ENCODE measurements around the gene GCC1.

Gene GCC1, protein sequence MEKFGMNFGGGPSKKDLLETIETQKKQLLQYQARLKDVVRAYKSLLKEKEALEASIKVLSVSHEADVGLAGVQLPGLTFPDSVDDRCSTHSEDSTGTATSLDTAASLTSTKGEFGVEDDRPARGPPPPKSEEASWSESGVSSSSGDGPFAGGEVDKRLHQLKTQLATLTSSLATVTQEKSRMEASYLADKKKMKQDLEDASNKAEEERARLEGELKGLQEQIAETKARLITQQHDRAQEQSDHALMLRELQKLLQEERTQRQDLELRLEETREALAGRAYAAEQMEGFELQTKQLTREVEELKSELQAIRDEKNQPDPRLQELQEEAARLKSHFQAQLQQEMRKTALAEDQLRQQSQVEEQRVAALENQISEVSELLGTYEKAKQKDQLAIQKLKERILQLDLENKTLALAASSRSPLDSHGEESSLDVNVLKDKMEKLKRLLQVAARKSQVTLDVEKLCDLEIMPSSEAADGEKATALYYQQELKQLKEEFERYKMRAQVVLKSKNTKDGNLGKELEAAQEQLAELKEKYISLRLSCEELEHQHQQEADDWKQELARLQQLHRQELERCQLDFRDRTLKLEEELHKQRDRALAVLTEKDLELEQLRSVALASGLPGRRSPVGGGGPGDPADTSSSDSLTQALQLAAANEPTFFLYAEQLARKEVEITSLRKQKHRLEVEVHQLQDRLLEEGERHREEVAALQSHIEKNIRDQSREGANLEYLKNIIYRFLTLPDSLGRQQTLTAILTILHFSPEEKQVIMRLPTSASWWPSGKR

DNA sequence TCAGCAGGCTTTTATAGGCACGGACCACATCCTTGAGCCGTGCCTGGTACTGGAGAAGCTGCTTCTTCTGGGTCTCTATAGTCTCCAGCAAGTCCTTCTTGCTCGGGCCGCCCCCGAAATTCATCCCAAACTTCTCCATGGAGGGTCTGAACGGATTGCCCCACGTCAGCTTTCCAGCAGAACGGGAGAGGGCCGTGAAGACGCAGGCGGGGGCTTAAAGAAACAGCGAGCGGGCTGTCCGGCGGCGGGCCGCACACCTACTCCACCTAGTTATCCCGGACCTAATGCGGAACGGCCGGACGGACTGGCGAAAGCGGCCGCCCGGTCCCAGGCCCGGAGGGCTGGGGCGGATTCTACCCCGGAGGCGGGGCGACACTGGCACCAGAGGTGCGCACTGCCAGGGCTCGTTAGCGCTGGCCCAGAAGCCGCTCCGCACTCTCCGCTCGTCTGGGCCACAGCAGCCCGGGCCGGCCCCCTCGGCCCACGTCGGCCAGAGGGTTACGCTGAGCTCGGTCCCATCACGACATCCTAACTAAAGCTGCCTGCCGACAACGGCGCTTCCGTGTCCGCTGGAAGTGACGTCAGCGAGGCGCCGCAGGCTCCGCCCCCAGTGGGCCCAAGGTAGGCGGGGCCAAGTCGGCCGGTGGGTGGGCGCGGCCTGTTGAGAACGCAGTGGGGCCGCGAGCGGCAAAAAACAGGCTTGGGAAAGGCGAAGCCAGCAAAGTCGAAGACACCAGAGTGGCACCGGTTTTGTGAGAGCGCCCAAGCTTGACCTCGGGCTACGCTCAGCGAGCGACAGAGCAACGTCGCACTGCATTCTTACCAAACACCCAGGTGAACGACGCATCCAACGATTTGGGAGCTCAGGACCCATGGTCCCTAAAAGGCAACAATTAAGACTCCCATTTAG is at the start of gene GCC1:
GCC1 (minus strand) TSS at position 553 of the 910 bp plus-strand sequence; CDS start at position 139, 414 bp downstream.
- FAIRE-seq: no peak

DNA sequence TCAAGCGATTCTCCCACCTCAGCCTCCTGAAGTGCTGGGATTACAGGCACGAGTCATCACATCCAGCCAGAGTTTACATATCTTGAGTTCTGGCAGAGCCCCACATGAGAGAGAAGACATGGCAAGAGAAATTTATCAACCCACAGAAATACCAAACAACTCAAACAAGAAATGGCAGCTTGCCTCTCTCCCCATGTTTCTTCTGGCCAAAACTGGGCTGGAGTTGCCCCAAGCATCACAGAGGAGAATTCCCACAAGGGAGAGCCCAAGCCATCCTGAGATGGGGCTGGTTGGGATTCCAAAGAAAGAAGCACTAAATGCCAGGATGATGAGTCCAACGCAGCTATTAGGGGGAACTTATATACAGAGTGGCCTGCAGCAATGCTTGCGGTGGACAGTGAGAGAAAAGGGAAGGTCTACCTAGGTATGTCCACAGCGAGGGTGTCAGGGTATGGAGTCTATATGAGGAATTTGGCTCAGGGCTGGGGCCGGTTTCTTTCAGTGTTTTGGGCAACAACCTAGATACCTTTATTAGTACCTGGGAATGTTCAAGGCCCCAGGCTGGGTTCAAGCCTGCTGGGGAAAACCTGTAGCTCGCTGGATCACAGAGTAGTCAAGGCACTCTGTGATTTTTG is 47.0 kb upstream of the GCC1 start:
- no peak for FAIRE-seq

DNA sequence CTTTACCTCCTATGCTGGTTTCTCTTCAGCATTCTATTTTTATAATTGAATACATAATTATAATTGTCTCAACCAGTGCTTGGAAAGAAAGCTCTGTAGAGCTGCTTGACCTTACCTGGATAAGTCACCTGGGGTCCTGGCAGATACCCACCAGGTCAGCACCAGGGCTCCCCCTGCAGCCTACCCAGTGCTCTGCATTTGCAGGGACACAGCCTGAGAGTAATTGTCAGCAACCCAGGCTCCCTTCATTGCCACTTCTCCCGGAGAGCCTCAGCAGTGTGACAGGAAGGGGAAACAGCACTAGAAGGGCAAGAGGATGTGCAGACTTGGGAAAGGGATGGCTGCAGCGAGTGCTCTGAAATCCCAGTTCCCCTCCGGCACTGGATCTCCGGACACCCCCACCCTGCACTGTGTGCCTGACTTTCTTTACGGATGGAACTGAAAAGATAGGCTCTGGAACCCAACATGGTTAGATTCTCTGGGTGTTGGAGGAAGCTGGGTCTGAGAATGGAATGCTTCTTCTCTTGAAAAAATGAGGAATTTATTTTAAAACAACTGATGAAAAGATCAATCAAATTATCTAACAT is 44.0 kb upstream of the GCC1 start:
- no peak for FAIRE-seq

DNA sequence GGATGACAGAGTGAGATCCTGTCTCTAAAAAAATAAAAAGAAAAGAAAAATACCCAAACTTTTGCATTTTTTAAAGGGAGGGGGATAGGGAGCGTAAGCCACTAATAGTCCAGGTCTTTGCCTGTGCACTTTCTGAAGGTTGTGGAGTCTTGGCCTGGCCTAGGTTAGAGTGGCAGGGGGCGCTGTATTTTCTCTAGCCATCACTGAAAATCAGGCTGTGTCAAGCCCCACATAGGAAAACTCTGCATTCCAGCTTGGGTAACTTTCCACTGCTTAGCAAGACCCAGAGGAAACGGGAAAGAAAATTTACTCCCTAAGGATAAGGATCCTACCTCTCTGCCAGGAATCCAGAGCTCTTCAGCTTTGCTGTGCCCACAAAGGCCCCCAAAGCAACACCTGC is 43.0 kb upstream of the GCC1 start:
- FAIRE-seq: no peak

DNA sequence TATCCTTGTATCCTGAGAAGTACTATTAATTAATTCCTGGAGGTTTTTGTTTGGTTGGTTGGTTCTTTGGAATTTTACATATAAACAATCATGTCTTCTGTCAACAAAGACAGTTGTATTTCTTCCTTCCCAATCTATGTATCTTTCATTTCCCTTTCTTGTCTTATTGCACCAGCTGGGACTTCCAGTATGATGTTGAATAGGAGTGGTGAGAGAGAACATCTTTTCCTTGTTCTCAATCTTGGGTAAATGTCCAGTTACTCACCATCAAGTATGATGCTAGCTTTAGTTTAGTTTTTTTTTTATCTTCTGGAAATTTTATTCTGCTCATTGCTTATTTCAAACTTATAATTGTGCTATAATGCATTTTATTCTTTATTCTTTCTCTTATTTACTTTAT is 39.9 kb upstream of the GCC1 start:
- FAIRE-seq: no peak

DNA sequence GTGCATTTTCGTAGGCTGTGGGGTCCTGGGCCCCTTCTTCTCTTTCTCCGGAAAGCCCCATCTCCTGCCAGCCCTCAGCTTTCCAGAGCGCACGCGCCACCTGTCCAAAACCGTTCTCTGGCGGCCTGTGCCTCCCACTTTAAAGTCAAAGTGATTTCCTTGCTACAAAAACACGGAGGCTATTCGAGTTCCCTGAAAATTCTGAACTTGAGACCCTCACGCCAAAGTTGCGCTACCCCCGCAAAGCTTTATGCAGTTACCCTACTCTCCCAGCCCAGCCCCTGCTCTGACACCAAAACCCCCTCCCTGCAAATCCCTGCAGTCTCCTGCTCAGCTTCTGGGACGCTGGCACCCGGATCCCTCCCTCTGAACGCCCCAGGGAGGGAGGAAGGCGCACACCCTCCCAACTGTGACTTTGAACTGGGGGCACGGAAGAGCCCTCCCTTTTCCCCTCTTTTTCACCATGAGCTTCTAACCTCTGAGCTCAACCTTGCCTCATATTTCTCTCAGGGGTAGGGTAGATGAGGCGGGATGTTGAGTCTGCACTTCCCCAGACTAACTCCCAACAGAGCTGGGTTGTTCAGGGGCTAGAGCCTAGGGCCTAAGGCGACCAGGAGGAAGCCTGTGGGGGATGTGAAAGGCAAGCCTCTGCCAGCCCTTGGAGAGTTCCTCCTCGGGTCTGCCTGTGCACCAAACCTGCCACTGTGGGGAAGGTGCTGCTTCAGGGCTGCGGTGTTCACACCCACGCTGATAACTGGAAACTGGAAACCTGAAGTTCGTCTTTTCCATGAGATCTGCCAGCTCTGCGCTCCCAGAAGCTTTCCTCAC is 35.2 kb upstream of the GCC1 start:
- FAIRE-seq: no peak

DNA sequence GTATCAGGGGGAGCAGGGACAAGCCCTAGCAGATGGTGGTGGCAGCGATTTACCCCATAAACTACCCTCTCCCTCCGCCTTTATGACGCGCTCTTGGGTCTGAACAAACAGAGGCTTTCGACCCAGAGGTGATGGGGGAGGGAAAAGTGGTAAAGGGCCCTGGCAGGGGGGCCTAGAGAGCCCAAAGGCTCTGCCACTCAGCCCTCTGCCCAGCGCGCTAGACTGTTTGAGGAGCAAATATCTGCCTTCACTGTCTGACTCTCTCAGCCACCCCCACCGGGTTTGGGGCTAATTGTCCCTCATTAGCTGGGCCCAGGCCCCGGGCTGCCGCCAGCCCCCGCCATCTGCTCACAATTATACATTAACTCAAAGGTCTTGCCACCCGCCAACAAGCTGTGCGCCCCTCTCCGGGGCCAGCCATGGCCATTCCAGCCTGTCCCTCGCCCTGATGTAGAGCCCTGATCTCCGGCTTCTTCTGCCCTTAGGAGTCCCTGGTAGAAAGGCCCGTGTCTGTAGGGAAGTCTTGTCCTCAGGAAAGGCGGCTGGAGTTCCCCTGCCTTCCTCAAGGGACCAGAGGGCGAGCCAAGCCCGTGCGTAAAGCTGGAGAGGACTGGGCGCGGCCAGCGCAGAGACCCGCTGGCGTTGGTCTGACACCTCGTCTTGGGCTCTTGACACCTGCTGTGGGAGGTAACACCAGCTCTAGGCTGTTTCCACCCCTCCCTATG is 34.4 kb upstream of the GCC1 start:
- FAIRE-seq: no peak

DNA sequence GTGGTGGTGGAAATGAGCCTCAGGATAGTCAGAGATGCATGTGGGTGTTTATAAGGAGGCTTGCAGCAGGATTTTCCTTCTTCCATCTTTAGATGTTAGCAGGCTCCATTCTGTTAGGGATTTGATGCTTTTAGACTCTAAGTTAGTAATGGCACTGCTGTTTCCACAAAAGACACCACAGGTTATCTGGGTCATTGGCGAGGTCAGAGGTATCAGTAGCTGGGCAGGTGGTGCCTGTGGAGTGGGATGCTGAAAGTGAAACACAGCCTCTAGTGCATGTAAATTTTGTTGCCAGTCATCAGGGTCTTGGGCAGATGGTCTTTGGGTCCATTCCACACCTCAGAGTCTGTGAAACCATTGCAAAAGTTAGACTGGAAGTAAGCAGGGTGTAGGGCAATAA is 33.4 kb upstream of the GCC1 start:
- no peak for FAIRE-seq

DNA sequence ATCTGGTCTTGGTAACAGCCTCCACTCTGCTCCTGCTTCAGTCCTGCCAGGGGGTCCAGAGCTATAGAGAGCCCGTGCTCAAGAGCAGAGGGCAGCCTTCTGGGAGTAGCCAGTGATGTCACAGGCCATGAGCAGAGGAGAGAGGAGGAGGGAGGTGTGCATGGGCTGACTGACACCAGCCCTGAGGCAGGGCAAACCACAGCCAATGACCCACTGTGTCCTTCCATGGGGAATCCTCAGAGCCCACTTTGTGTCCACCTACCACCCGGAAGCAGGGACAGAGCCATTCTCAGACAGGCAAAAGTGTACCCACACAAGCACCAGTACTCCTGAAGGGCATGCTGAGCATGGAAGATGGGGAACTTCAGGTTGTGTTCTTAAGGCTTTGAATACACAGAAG is 32.6 kb upstream of the GCC1 start, which contains the start of gene PAX4:
PAX4 (minus strand) TSS at position 101 of the 400 bp plus-strand sequence. CDS start 2,214 bp downstream, outside the sequence.
- no peak for FAIRE-seq

DNA sequence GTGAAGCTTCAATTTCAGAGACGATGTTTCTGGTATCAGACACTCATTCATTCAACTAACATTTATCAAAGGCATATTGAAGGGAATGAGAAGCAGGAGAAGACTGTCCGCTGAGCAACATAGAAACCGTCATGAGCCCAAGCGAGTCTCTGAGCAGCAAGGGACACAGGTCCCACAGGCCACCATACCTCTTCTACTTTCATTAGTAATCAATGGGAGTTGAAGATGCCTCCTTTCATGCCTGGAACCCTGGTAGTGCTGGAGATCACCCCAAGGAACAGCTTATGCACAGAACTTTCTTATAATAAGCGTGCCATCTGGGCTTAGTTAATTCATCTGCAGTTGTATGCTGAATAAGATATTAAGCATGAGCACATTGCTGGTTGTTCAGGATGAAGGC is 31.3 kb upstream of the GCC1 start:
- FAIRE-seq: no peak

DNA sequence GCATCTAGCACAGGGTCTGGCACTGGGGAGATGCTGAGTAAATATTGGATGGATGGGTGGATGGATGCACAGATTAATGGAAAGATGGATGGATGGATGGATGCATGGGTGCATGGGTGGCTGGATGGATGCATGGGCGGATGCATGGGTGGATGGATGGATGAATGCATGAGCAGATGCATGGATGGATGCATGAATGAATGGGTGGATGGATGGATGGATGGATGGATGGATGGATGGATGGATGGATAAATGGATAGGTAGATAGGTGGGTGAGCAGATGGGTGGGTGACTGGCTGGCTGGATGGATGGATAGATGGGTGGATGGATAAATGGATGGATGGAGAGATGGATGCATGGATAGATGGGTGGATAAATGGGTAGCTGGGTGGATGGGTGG is 26.9 kb upstream of the GCC1 start:
- FAIRE-seq: no peak

DNA sequence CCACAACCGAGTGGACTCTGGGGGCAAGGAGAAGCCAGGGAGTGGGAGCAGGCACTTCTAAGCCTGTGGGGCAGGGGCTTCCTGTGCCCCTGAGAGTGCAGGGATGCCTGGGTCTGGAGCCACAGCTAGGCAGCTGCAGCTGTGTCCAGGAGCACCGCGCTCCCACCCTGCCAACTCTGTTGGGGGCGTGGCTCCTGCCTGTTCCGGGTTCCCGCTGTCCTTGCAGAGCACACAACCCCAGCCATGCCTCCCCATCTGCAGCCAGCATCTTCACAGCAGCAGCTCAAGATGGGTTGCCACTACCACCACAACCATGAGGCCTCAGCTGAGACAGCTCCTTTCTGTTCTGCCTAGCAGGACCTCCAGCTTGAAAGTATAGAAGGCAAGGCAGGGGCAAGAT is 23.9 kb upstream of the GCC1 start:
- no peak for FAIRE-seq

DNA sequence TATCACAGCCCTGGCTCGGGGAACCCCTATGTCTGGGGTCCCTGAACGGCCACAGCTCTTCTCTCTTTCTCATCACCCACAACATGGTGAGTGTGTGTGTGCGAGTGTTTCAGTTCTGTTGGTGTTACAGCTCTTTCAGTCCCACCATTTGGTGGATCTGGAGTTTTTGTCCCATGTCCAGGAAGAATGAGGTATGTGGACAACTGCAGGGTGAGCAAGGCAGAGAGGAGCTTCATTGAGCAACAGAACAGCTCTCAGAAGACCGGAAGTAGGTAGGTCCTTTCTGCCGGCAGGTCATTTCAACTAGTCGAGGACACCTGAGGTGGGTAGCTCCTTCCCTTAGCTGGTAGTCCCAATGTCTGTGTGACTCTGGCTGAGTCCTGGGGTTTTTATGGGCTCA is 23.1 kb upstream of the GCC1 start:
- no peak for FAIRE-seq

DNA sequence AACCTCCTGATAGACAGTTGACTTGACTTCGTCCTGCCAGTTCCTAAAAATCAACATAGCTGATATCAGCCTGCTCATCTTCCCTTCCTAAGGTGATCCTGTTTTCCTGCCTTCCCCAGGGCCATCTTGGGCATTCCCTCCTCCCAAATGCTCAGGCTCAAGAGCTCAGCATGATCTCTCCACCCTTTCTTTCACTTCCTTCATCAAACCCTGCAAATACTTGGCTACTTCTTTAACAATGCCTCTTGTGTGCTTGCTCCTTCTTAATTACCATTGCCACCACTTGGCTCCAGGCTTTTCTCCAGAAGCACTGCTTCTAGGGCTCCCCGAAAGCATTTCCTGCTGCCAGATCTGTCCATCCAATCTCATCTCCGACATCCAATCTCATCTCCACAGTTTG is 15.5 kb upstream of the GCC1 start:
- FAIRE-seq: no peak

DNA sequence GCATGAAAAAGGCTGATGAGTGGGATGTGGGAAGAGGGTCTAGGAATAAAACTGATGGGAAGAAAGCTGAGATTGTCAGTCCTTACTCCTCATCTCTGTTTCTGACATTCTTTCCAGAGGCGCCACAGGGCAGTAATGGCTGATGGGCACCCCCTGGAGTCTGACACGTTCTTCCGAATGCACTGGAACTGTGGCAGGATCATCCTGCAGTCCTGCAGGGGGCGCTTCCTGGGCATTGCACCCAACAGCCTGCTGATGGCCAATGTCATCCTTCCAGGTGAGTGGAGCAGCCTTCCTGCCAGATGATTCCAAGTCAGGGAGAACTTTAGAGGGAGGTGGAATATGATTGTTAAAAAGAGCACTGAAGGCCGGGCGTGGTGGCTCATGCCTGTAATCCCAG is 12.9 kb upstream of the GCC1 start:
- no peak for FAIRE-seq

DNA sequence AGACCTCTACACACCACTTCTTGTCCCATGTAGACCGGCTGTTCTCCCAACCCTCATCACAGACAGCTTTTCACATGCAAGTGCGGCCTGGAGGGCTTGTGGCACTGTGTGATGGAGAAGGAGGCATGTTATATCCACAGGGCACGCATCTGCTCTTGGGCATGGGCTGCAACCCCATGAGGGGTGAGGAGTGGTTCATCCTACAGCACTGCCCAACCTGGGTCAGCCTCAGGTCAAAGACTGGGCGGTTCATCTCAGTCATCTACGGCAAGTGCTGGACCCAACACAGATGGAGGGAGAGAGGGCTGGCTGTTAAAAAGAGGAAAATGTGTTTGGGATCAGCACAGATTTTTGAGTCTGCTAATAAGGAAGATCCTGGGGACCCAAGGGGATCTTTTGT is 10.3 kb upstream of the GCC1 start:
- FAIRE-seq: no peak

DNA sequence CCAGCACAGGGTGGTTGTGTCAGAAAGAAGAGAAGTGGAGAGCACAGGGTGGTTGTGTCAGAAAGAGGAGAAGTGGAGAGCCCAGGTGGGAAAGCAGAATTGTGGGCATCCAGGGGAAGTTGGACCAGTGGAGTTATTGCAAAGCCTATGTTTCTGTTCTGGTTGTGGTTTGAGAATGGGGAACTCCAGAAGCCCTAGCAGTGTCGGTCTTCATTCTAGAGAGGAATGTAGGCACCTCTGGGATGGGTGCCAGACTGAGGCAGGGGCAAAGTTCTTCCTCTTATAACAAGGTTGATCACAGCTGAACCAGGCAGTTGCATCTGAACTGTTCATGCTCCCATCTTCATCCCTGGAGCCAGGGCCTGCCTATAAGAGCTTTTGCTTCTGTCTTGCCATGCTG is 9.1 kb upstream of the GCC1 start:
- no peak for FAIRE-seq

DNA sequence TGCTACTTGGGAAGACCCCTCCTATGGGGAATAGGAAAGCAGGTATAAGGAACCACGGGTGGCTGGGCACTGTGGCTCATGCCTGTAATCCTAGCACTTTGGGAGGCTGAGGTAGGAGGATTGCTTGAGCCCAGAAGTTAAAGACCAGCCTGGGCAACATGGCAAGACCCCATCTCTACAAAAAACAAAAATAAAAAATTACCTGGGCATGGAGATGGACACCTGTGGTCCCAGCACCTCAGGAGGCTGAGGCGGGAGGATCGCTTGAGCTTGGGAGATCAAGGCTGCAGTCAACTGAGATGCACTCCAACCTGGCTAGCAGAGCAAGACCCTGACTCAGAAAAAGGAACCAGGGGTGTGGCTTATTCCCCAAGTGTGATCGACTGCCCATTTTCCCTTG is 7.2 kb upstream of the GCC1 start:
- no peak for FAIRE-seq

DNA sequence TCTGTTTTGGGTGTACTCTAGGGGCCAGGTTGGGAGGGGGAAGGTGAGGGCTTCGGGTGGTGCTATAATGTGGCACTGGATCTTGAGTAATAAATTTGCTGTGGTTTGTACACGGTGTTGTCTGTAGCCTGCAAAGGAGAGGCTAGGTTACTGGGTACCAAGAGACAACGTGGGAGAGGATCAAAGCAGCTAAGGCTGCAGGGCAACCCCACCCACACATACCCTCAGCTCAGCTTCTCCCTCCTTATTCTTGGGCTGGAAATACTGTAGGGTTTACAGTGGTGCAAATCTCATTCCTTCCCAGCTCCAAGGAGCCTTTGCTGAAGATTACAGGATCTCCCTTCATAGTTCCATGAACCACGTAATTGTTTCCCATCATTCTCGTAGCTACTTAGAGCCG is 6.2 kb upstream of the GCC1 start:
- FAIRE-seq: no peak

DNA sequence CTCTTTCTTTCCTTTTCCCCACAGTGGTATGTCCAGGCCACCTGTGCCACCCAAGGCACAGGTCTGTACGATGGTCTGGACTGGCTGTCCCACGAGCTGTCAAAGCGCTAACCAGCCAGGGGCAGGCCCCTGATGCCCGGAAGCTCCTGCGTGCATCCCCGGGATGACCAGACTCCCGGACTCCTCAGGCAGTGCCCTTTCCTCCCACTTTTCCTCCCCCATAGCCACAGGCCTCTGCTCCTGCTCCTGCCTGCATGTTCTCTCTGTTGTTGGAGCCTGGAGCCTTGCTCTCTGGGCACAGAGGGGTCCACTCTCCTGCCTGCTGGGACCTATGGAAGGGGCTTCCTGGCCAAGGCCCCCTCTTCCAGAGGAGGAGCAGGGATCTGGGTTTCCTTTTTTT is 5.8 kb upstream of the GCC1 start:
- FAIRE-seq: no peak

DNA sequence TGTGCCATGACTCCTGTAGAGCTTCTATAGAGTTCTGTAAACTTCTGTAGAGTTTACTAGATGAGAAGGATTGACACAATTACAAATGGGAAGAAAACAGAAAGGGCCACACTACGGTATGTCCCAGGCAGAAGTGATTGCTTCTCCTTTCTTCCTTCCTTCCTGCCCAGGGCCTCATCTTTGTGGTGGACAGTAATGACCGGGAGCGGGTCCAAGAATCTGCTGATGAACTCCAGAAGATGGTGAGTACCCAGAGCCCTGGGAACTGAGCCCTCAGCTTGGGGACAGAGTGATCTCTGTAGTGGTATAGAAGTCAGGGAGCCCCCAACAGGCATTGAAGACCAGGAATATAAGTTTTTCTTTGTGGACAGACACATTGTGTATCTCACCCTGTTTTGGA is 4.5 kb upstream of the GCC1 start:
- no peak for FAIRE-seq
